Endodermal cell (in vitro differentiated cells): ENCODE data around the gene KIF26B. TPM values are rescaled to one million over a fixed set of nuclear protein-coding genes. Genes with fewer than 3 reads are reported as not detected.

Experiments
- DNase-seq: peaks from one replicate; pipeline ENCODE4 v3.0.0-alpha.2; 2017
- H3K27ac ChIP-seq: 2 replicates; pipeline ENCODE4 v1.5.1; 2013; ENCODE audit warnings: mild to moderate bottlenecking, low read depth, low read length, moderate library complexity
- H3K27me3 ChIP-seq: 2 replicates; pipeline ENCODE4 v1.6.1; 2013; ENCODE audit warnings: mild to moderate bottlenecking, low read length, moderate library complexity; ENCODE audit not compliant: insufficient read depth, control insufficient read depth, poor library complexity, severe bottlenecking
- H3K36me3 ChIP-seq: 2 replicates; pipeline ENCODE4 v1.7.0; 2013; ENCODE audit warnings: mild to moderate bottlenecking, low read length, moderate library complexity; ENCODE audit not compliant: control insufficient read depth, insufficient read depth
- H3K4me1 ChIP-seq: one replicate; pipeline ENCODE4 v1.7.0; 2013; ENCODE audit warnings: low read length; ENCODE audit not compliant: control insufficient read depth, insufficient read depth
- H3K4me3 ChIP-seq: 2 replicates; pipeline ENCODE4 v1.5.1; 2013; ENCODE audit warnings: mild to moderate bottlenecking, low read length, moderate library complexity
- H3K9ac ChIP-seq: 2 replicates; pipeline ENCODE4 v1.6.1; 2013; ENCODE audit warnings: mild to moderate bottlenecking, low read length, moderate library complexity; ENCODE audit not compliant: poor library complexity, severe bottlenecking; ENCODE audit errors: extremely low read depth
- H3K9me3 ChIP-seq: 2 replicates; pipeline ENCODE4 v1.6.1; 2013; ENCODE audit warnings: mild to moderate bottlenecking, low read length, moderate library complexity; ENCODE audit not compliant: control insufficient read depth
- H3K27ac Mint-ChIP-seq: 2 replicates; pipeline ENCODE4 v1.8.0; 2020; ENCODE audit warnings: mixed read lengths
- H3K27me3 Mint-ChIP-seq: 2 replicates; pipeline ENCODE4 v1.8.0; 2021; ENCODE audit warnings: mild to moderate bottlenecking, mixed read lengths; ENCODE audit not compliant: insufficient read depth
- H3K36me3 Mint-ChIP-seq: 2 replicates; pipeline ENCODE4 v1.8.0; 2020; ENCODE audit warnings: low read depth, mixed read lengths
- H3K4me1 Mint-ChIP-seq: 2 replicates; pipeline ENCODE4 v1.8.0; 2020; ENCODE audit warnings: mixed read lengths
- H3K4me3 Mint-ChIP-seq: 2 replicates; pipeline ENCODE4 v1.8.0; 2020; ENCODE audit warnings: mild to moderate bottlenecking, moderate library complexity, mixed read lengths
- H3K9me3 Mint-ChIP-seq: 2 replicates; pipeline ENCODE4 v1.8.0; 2020; ENCODE audit warnings: mild to moderate bottlenecking, mixed read lengths
- WGBS, 2 experiments: methylation state at CpG; one replicate each; pipeline versions ENCODE4 v1.1.5 to v1.1.7; 2013; ENCODE audit warnings: missing lambda C conversion rate in 2 of 2, mixed read lengths in 1 of 2; ENCODE audit not compliant: insufficient coverage in 1 of 2, insufficient read length in 1 of 2; 5-methylcytosine and 5-hydroxymethylcytosine counted together
- total RNA-seq, 2 donors: library from RNA; stranded (reverse); fragmentation: NEBNext Ultra II Directional in 1 of 2; extraction: Animal tissue kit (Norgen Biotek cat#: 25700) in 1 of 2; gene quantifications; 2 replicates in 1 of 2; 3 replicates in 1 of 2; pipeline ENCODE4 v1.2.1, GENCODE V29; 2021
- TF ChIP-seq, protein P1 (sequence below): fragments of 200-600 bp; sonication (generic); conservative IDR thresholded peaks from 2 replicates; pipeline ENCODE4 v1.5.0; 2021; ENCODE audit warnings: antibody characterized with exemption, mild to moderate bottlenecking

KIF26B gene
- total RNA-seq, 2 donors from 2014 or later: 12.3 to 21.0 TPM

DNA sequence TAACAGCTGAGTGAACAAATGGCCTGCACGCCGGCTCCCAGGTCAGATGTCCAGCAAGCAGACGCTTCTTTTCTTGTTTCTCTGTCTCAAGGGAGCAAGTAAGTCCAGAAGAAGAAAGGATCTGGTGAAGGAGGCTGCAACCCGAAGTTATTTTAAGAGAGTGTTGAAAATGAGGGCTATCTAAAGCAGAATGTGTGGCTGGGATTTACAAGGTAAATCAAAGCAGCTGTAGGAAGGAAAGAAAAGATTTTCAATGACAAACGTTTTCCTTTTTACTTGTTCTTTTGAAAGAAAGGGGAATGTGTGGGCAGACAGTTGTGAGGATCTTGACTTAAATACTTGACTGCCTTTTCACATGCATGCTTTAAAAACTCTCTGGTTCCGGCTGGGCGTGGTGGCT is 311.5 kb downstream of the KIF26B start:
- H3K9me3 Mint-ChIP-seq: no peaks in the 10 kb centered on the region

DNA sequence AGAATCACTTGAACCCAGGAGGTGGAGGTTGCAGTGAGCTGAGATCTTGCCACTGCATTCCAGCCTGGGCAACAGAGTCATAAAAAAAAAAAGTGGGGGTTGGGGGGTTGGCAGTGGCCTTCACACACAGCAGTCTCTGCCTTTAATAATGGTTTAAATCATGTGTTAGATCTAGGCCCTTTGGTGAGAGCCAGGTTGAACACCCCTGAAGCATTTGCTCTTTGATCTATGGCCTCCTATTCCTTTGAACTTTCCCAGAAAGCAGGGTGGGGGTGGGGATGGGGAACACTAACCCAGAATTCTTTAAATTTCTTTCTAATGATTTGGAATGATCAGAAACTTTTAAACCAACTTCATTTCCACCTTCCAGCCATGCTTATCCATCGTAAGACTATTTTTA is 313.0 kb downstream of the KIF26B start:
- Histone ChIP-seq H3K9ac (no peak overlapping the region), H3K36me3 (no peaks in the 10 kb centered on the region), H3K9me3 (no peaks in the 10 kb centered on the region), H3K4me3 (no peak overlapping the region), H3K4me1 (no peaks in the 10 kb centered on the region), H3K27ac (no peak overlapping the region), H3K27me3 (no peaks in the 10 kb centered on the region)
- DNase-seq: no peak
- no peak overlapping the region for H3K4me3 Mint-ChIP-seq
- H3K27ac Mint-ChIP-seq: no peak overlapping the region
- TF ChIP-seq, protein P1, sequence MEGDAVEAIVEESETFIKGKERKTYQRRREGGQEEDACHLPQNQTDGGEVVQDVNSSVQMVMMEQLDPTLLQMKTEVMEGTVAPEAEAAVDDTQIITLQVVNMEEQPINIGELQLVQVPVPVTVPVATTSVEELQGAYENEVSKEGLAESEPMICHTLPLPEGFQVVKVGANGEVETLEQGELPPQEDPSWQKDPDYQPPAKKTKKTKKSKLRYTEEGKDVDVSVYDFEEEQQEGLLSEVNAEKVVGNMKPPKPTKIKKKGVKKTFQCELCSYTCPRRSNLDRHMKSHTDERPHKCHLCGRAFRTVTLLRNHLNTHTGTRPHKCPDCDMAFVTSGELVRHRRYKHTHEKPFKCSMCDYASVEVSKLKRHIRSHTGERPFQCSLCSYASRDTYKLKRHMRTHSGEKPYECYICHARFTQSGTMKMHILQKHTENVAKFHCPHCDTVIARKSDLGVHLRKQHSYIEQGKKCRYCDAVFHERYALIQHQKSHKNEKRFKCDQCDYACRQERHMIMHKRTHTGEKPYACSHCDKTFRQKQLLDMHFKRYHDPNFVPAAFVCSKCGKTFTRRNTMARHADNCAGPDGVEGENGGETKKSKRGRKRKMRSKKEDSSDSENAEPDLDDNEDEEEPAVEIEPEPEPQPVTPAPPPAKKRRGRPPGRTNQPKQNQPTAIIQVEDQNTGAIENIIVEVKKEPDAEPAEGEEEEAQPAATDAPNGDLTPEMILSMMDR: no peak
- peaks cover 4% of the 10 kb centered on the region for H3K4me1 Mint-ChIP-seq
- H3K36me3 Mint-ChIP-seq: peaks cover 32% of the 10 kb centered on the region
- WGBS, 2 experiments: 90% methylated on average over 1 of the region's 1 CpG; no CpG with 5 or more reads in 1 of the 2 experiments
- no peaks in the 10 kb centered on the region for H3K9me3 Mint-ChIP-seq
- H3K27me3 Mint-ChIP-seq: no peaks in the 10 kb centered on the region

More for the DNA sequence above, 311.5 kb downstream of the KIF26B start:
- Mint-ChIP-seq H3K4me1 (peaks cover 4% of the 10 kb centered on the region), H3K27ac (no peak overlapping the region), H3K4me3 (no peak overlapping the region), H3K27me3 (no peaks in the 10 kb centered on the region), H3K36me3 (peaks cover 34% of the 10 kb centered on the region)
- no peaks in the 10 kb centered on the region for H3K9me3 ChIP-seq
- no peaks in the 10 kb centered on the region for H3K36me3 ChIP-seq
- no peaks in the 10 kb centered on the region for H3K4me1 ChIP-seq
- no peak overlapping the region for H3K4me3 ChIP-seq
- TF ChIP-seq, protein P1: no peak
- no peak overlapping the region for H3K9ac ChIP-seq
- no peak overlapping the region for H3K27ac ChIP-seq
- no peaks in the 10 kb centered on the region for H3K27me3 ChIP-seq
- WGBS, 2 experiments: 71 to 88% methylated on average over 3 to 7 of the region's 7 CpGs
- DNase-seq: no peak

DNA sequence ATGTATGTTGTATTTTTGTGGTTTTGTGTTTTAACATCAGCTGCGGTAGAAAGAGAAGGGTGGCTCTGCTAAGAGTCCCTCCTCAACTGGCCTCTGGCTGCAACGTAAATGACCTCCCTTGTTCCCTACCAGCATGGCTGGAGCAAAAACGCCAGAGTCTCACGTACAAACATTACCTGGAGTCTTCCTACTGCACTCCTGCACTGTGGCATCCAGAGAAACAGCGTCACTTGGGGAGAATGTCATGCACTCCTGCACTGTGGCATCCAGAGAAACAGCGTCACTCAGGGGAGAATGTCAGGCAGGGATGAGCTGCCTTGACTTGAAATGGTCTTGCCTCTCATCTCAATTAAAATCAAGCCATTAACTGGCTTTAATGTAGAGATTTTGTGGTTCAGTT is 314.2 kb downstream of the KIF26B start:
- Histone ChIP-seq H3K9me3 (no peaks in the 10 kb centered on the region), H3K27ac (no peak overlapping the region), H3K4me3 (no peak overlapping the region), H3K9ac (no peak overlapping the region), H3K4me1 (no peaks in the 10 kb centered on the region), H3K36me3 (no peaks in the 10 kb centered on the region), H3K27me3 (no peaks in the 10 kb centered on the region)
- no peaks in the 10 kb centered on the region for H3K4me1 Mint-ChIP-seq
- DNase-seq: no peak
- H3K9me3 Mint-ChIP-seq: no peaks in the 10 kb centered on the region
- no peak overlapping the region for H3K4me3 Mint-ChIP-seq
- no peaks in the 10 kb centered on the region for H3K27me3 Mint-ChIP-seq
- 92 to 95% methylated on average over 4 to 6 of the region's 6 CpGs for WGBS, 2 experiments
- H3K36me3 Mint-ChIP-seq: peaks cover 24% of the 10 kb centered on the region
- H3K27ac Mint-ChIP-seq: no peak overlapping the region
- TF ChIP-seq, protein P1: no peak
